ENCODE results near the gene ANLN.

GRCh38 chr7:36491317-36491716 lies 101.7 kb downstream of the ANLN start:
- TF ChIP-seq, protein P1, sequence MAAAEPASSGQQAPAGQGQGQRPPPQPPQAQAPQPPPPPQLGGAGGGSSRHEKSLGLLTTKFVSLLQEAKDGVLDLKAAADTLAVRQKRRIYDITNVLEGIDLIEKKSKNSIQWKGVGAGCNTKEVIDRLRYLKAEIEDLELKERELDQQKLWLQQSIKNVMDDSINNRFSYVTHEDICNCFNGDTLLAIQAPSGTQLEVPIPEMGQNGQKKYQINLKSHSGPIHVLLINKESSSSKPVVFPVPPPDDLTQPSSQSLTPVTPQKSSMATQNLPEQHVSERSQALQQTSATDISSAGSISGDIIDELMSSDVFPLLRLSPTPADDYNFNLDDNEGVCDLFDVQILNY (CRISPR knock-in tag; IDR thresholded peaks at IDR 0.05) = no peak
- no peak for TF ChIP-seq CTCF (IDR thresholded peaks at IDR 0.05)

Data from WTC11 (cell line).